HL-60/S4 (cell line): ENCODE results near the gene PPP1R8.
"Not testable (repeated sequence)": the region's sequence is repeated elsewhere in the genome, so short reads cannot be mapped to it uniquely, and the experiment has no call there.

Source experiments
- in situ Hi-C: fragments of 300-500 bp; cut with MboI; formaldehyde crosslinking; loops from 2 replicates; pipeline ENCODE4 v1.14.3; 2022; ENCODE audit warnings: low sequenced_read_pairs

The PPP1R8 gene

GRCh38 chr1:27830621-27831440, at the start of gene PPP1R8:
PPP1R8 (plus strand) TSS chr1:27830782; CDS start chr1:27830836, 54 bp downstream.
- in situ Hi-C loops, result no loop called here

- in situ Hi-C loops, result no loop called here
Measured at GRCh38 chr1:27782950-27783349, 47.6 kb upstream of the PPP1R8 start.

GRCh38 chr1:27784700-27785099, 45.9 kb upstream of the PPP1R8 start:
- in situ Hi-C loops, result no loop called here

- in situ Hi-C loops, result no loop called here
Measured at GRCh38 chr1:27785781-27786455, 44.7 kb upstream of the PPP1R8 start.

- in situ Hi-C loops, result no loop called here
Measured at GRCh38 chr1:27787895-27788294, 42.7 kb upstream of the PPP1R8 start.

- in situ Hi-C loops, result no loop called here
Measured at GRCh38 chr1:27789540-27790041, 41.0 kb upstream of the PPP1R8 start.

- in situ Hi-C loops, result not testable (repeated sequence)
Measured at GRCh38 chr1:27790270-27790669, 40.3 kb upstream of the PPP1R8 start.

GRCh38 chr1:27795601-27796000, 35.0 kb upstream of the PPP1R8 start:
- in situ Hi-C loops, result no loop called here

GRCh38 chr1:27804791-27805190, 25.8 kb upstream of the PPP1R8 start:
- in situ Hi-C loops, result no loop called here

- in situ Hi-C loops, result no loop called here
Measured at GRCh38 chr1:27806758-27807157, 23.8 kb upstream of the PPP1R8 start.

GRCh38 chr1:27807385-27807784, 23.2 kb upstream of the PPP1R8 start:
- in situ Hi-C loops, result no loop called here

GRCh38 chr1:27808131-27808530, 22.5 kb upstream of the PPP1R8 start:
- in situ Hi-C loops, result not testable (repeated sequence)

GRCh38 chr1:27809883-27810282, 20.7 kb upstream of the PPP1R8 start:
- in situ Hi-C loops, result no loop called here

GRCh38 chr1:27811741-27812500, 18.7 kb upstream of the PPP1R8 start:
- in situ Hi-C loops, result no loop called here

- in situ Hi-C loops, result no loop called here
Measured at GRCh38 chr1:27816921-27817630, 13.5 kb upstream of the PPP1R8 start.

GRCh38 chr1:27821761-27822315, 8.7 kb upstream of the PPP1R8 start:
- in situ Hi-C loops, result no loop called here

- in situ Hi-C loops, result no loop called here
Measured at GRCh38 chr1:27823784-27824183, 6.8 kb upstream of the PPP1R8 start.

- in situ Hi-C loops, result no loop called here
Measured at GRCh38 chr1:27824411-27824810, 6.2 kb upstream of the PPP1R8 start.

GRCh38 chr1:27829339-27829960, 1.1 kb upstream of the PPP1R8 start:
- in situ Hi-C loops, result not testable (repeated sequence)
